GM19467 (cell line): ENCODE measurements around the gene ADAMTS14.

Experiments
- ATAC-seq: cut with Tn5 transposase; IDR thresholded peaks from one replicate; pipeline ENCODE4 v1.9.1; 2021; ENCODE audit warnings: mild to moderate bottlenecking, moderate library complexity; ENCODE audit not compliant: unreplicated experiment

The ADAMTS14 gene

GRCh38 chr10:70723771-70724170 lies 51.5 kb downstream of the ADAMTS14 start:
- no peak for ATAC-seq

- no peak for ATAC-seq
Measured at GRCh38 chr10:70726909-70727495, 54.7 kb downstream of the ADAMTS14 start.

GRCh38 chr10:70728328-70728727 lies 56.0 kb downstream of the ADAMTS14 start:
- ATAC-seq: no peak

GRCh38 chr10:70729763-70730357 lies 57.6 kb downstream of the ADAMTS14 start:
- no peak for ATAC-seq

- ATAC-seq: no peak
Measured at GRCh38 chr10:70730955-70731354, 58.6 kb downstream of the ADAMTS14 start.

- no peak for ATAC-seq
Measured at GRCh38 chr10:70732569-70732968, 60.3 kb downstream of the ADAMTS14 start.

- no peak for ATAC-seq
Measured at GRCh38 chr10:70733051-70733450, 60.7 kb downstream of the ADAMTS14 start.

- no peak for ATAC-seq
Measured at GRCh38 chr10:70735161-70735560, 62.9 kb downstream of the ADAMTS14 start.

- no peak for ATAC-seq
Measured at GRCh38 chr10:70736525-70736924, 64.2 kb downstream of the ADAMTS14 start.

- no peak for ATAC-seq
Measured at GRCh38 chr10:70737250-70737649, 64.9 kb downstream of the ADAMTS14 start.

- ATAC-seq: no peak
Measured at GRCh38 chr10:70738006-70738760, 65.9 kb downstream of the ADAMTS14 start.

- ATAC-seq: no peak
Measured at GRCh38 chr10:70738761-70739121, 66.4 kb downstream of the ADAMTS14 start.

- ATAC-seq: no peak
Measured at GRCh38 chr10:70740406-70741288, 68.3 kb downstream of the ADAMTS14 start.

- ATAC-seq: no peak
Measured at GRCh38 chr10:70742537-70743429, 70.5 kb downstream of the ADAMTS14 start.

GRCh38 chr10:70743430-70743788 lies 71.1 kb downstream of the ADAMTS14 start:
- ATAC-seq: no peak

- ATAC-seq: no peak
Measured at GRCh38 chr10:70743879-70744278, 71.6 kb downstream of the ADAMTS14 start.

GRCh38 chr10:70744617-70745143 lies 72.4 kb downstream of the ADAMTS14 start:
- ATAC-seq: no peak

GRCh38 chr10:70745555-70745954 lies 73.2 kb downstream of the ADAMTS14 start:
- ATAC-seq: no peak

- no peak for ATAC-seq
Measured at GRCh38 chr10:70747192-70747965, 75.1 kb downstream of the ADAMTS14 start.
